NCI-H2196 (cell line): Measurements from ENCODE around the gene CSMD2.

Experiments
- DNase-seq: peaks from one replicate; lab custom pipeline; 2025; ENCODE audit not compliant: unreplicated experiment; lab: John Stamatoyannopoulos, UW

Gene CSMD2

GRCh38 chr1:34007760-34008159 is 157.3 kb downstream of the CSMD2 start:
- DNase-seq = no peak

- DNase-seq = no peak
Measured at GRCh38 chr1:34005309-34005708, 159.7 kb downstream of the CSMD2 start.

- DNase-seq = no peak
Measured at GRCh38 chr1:34002810-34003209, 162.2 kb downstream of the CSMD2 start.

GRCh38 chr1:33997127-33998036 is 167.6 kb downstream of the CSMD2 start:
- DNase-seq = no peak

GRCh38 chr1:33996281-33996680 is 168.7 kb downstream of the CSMD2 start:
- no peak for DNase-seq

- DNase-seq = no peak
Measured at GRCh38 chr1:33993301-33993700, 171.7 kb downstream of the CSMD2 start.

- DNase-seq = no peak
Measured at GRCh38 chr1:33990281-33990680, 174.7 kb downstream of the CSMD2 start.

- no peak for DNase-seq
Measured at GRCh38 chr1:33988161-33988560, 176.9 kb downstream of the CSMD2 start.

- no peak for DNase-seq
Measured at GRCh38 chr1:33986390-33987095, 178.5 kb downstream of the CSMD2 start.

GRCh38 chr1:33985656-33986055 is 179.4 kb downstream of the CSMD2 start:
- DNase-seq = no peak

GRCh38 chr1:33984906-33985565 is 180.0 kb downstream of the CSMD2 start:
- DNase-seq = no peak

GRCh38 chr1:33982419-33982818 is 182.6 kb downstream of the CSMD2 start:
- DNase-seq = no peak

- no peak for DNase-seq
Measured at GRCh38 chr1:33979341-33979740, 185.7 kb downstream of the CSMD2 start.

GRCh38 chr1:33975961-33976360 is 189.1 kb downstream of the CSMD2 start:
- DNase-seq = no peak

- DNase-seq = no peak
Measured at GRCh38 chr1:33973799-33974545, 191.1 kb downstream of the CSMD2 start.

- no peak for DNase-seq
Measured at GRCh38 chr1:33972676-33973395, 192.2 kb downstream of the CSMD2 start.

GRCh38 chr1:33971913-33972312 is 193.1 kb downstream of the CSMD2 start:
- no peak for DNase-seq

GRCh38 chr1:33971018-33971710 is 193.9 kb downstream of the CSMD2 start:
- DNase-seq = no peak

- DNase-seq = no peak
Measured at GRCh38 chr1:33970148-33970825, 194.7 kb downstream of the CSMD2 start.
